Liver (tissue), 3 donors: ENCODE data around the gene USP6NL.

Experiments used
- CTCF ChIP-seq: fragments of 150-350 bp; IDR thresholded peaks from 2 replicates; pipeline ENCODE4 v1.5.1; 2017; ENCODE audit warnings: improper control_type of control experiment, low read depth, low read length; ENCODE audit not compliant: missing input control
- FOXA1 ChIP-seq: IDR thresholded peaks from 2 replicates; pipeline ENCODE4 v1.6.1; 2016; ENCODE audit warnings: antibody characterized with exemption
- RAD21 ChIP-seq, 2 donors: IDR thresholded peaks; 2 replicates each; pipeline ENCODE4 v1.6.1; 2016; ENCODE audit warnings: antibody characterized with exemption in 2 of 2, mild to moderate bottlenecking in 2 of 2
- SP1 ChIP-seq: IDR thresholded peaks from 2 replicates; pipeline ENCODE4 v1.6.1; 2018; ENCODE audit warnings: antibody characterized with exemption, mild to moderate bottlenecking
- TF ChIP-seq, protein P1 (sequence below): IDR thresholded peaks from 2 replicates; pipeline ENCODE4 v1.6.1; 2016; ENCODE audit warnings: antibody characterized with exemption
- donor health status: healthy.
- donor health status: healthy.

DNA sequence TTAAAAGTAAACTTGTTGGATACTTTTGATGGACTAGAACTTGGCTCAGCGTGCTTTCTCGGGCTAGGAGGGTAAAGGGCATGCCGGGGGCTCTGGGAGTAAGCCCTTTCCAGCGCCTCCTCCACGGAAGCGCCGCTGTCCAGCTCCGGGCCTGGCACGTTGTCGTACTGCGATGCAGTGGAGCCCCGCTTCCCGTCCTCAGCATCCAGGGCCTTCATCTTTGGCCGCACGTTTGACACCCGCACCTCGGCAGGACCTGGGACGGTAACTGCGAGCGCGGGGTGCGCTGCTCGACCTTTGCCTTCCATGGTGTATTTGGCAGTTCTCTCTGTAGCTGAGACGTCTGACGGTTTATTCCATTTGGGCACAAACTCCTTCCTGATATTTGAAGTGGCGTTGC lies 148.3 kb downstream of the USP6NL start:
- TF ChIP-seq CTCF (no peak), SP1 (no peak), FOXA1 (no peak), RAD21 (IDR thresholded peaks at IDR 0.05) (no peak)
- TF ChIP-seq, protein P1, sequence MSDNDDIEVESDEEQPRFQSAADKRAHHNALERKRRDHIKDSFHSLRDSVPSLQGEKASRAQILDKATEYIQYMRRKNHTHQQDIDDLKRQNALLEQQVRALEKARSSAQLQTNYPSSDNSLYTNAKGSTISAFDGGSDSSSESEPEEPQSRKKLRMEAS, result no peak
